HG03095 (cell line): ENCODE results near the gene NUDT3.
"Not testable (repeated sequence)": the region's sequence is repeated elsewhere in the genome, so short reads cannot be mapped to it uniquely, and the experiment has no call there.

Source experiments
- ATAC-seq: cut with Tn5 transposase; IDR thresholded peaks from one replicate; pipeline ENCODE4 v1.9.1; 2021; ENCODE audit warnings: moderate library complexity; ENCODE audit not compliant: unreplicated experiment

NUDT3 gene

GRCh38 chr6:34393191-34393965 lies 909 bp upstream of the NUDT3 start:
- ATAC-seq, result no peak

GRCh38 chr6:34391786-34392496 lies 528 bp downstream of the NUDT3 start:
- peak; percentile 29 for ATAC-seq

GRCh38 chr6:34391473-34391785 lies 1.0 kb downstream of the NUDT3 start:
- ATAC-seq, result no peak

- ATAC-seq, result no peak
These were observed 1.7 kb downstream of the NUDT3 start for GRCh38 chr6:34390531-34391472.

GRCh38 chr6:34389034-34389433 lies 3.4 kb downstream of the NUDT3 start:
- ATAC-seq, result no peak

GRCh38 chr6:34388421-34388820 lies 4.0 kb downstream of the NUDT3 start:
- ATAC-seq, result no peak

GRCh38 chr6:34386316-34387137 lies 5.9 kb downstream of the NUDT3 start:
- ATAC-seq, result no peak

- no peak for ATAC-seq
These were observed 6.7 kb downstream of the NUDT3 start for GRCh38 chr6:34385793-34386195.

- ATAC-seq, result no peak
These were observed 7.9 kb downstream of the NUDT3 start for GRCh38 chr6:34384321-34385153.

- ATAC-seq, result no peak
These were observed 8.7 kb downstream of the NUDT3 start for GRCh38 chr6:34383656-34384320.

- ATAC-seq, result no peak
These were observed 9.3 kb downstream of the NUDT3 start for GRCh38 chr6:34383161-34383631.

GRCh38 chr6:34381081-34381480 lies 11.4 kb downstream of the NUDT3 start:
- no peak for ATAC-seq

- ATAC-seq, result no peak
These were observed 14.0 kb downstream of the NUDT3 start for GRCh38 chr6:34378470-34378869.

- ATAC-seq, result no peak
These were observed 14.5 kb downstream of the NUDT3 start for GRCh38 chr6:34377984-34378383.

GRCh38 chr6:34377571-34377970 lies 14.9 kb downstream of the NUDT3 start:
- ATAC-seq, result not testable (repeated sequence)

GRCh38 chr6:34375833-34376232 lies 16.6 kb downstream of the NUDT3 start:
- ATAC-seq, result no peak

- ATAC-seq, result no peak
These were observed 18.0 kb downstream of the NUDT3 start for GRCh38 chr6:34374508-34374907.

GRCh38 chr6:34374069-34374468 lies 18.4 kb downstream of the NUDT3 start:
- ATAC-seq, result no peak

- no peak for ATAC-seq
These were observed 19.0 kb downstream of the NUDT3 start for GRCh38 chr6:34373511-34373910.
